IPS DF 19.7 (cell line): ENCODE data around the gene THBD.

Experiments used
- DNase-seq: peaks from one replicate; pipeline ENCODE4 v3.0.0-alpha.2; 2013; ENCODE audit warnings: low read depth, low spot score

The THBD gene

DNA sequence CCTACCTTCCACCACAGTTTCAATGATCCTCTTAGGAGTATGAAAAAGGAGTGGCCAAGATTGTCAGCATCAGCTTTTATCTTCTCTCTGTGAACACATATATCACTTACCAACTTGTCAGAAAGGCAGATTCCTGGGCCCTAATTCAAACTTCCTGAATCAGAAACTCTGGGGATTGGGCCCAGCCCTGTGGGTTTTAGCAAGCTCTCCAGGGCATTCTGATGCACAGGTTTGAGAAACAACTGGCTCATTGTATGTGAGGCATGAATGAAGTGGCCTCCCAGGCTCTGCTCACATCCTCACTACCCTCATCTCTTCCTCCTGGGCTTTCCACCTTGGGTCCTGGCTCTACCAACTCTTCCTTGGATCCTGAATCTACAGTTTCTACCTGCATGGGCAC is 13.2 kb upstream of the THBD start:
- no peak for DNase-seq

DNA sequence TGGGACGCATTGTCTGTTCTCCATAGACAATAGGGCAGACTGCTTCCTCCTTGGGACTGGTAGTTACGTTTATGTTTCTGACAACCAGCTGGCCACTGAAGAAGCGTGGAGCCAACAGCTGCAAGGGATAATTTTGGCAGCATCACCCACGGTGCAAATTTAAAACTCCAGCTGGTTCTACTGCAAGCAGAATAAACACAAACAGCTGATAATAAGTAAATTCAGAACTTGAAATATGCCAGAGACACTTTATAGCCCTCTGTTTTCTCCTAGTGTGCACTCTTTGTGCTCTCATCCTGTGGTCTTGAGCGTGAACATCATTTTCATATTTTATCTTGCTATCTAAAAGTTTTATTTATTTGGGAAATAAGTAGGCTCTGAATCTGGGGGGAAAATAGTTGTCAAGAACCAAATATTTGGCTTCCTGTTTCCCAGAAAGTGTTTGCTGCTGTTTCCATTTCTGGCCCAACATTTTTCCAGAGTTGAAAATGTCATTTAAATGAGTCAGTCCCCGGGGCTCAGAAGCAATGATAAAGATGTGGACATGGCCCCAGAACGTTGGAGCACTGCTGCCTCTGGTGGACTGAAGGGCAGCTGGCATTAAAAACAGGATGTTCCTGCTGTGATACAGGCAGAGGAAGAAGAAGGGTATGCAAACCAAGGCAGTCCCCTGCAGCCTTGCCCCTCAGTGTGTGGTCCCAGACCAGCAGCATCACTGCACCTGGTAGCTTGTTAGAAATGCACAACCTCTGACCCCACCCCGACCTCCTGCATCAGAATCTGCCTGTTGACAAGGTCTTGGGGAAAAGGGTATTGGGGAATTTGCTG is 12.5 kb upstream of the THBD start:
- DNase-seq, result peak; percentile 75

DNA sequence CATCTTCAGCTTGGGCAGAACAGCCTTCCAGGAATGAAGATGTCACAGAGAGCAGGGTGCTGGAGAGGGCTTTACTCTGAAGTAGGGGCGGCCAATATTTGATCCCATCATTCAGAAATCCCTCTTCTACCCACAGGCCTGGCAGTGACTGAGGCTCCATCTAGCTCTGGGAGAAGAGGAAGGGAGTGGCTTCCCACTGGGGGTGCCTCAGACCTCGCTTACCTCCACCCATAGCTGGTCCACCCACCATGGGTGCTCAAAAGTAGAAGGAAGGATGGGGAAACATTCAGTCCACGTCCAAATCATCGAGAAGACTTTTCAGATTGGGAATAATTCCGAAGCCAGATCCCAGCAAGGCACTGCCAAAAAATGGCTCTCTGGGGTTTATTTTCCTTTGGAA is 11.8 kb upstream of the THBD start:
- no peak for DNase-seq

DNA sequence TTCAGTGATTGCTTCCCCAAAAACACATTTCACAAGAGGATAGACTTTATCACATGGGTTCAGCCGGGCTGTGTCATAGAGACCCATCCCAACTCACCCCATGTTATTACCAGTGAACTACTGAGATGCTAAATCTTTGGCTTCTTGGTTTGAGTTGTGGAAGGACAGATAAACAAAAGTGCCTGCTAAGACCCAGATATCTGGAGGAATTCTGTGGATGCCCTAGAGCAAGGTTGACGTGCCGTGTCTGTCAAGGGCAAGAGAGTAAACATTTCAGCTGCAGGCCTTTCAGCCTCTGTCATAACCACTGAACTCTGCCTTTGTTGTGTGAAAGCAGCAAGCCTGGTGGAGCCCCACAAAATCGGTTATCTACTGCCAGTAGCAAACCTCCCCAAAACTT is 11.2 kb upstream of the THBD start:
- DNase-seq, result no peak

DNA sequence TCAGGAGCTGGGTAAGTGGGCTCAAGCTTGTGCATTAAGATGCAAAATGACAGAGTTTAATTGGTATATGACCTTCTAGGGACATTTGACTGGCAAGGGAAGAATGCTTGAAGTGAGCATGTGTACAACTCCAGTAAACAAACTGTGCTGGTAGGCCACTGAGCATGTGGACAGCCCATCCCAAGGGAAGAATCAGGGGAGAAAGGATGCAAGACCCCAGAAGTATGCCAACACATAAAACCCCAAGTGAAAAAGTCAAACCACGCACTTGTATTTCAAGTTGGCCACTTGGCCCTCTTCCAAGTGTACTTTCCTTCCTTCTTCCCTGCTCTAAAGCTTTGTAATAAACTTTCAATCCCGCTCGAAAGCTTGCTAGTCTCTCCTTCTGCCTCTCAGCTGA is 10.4 kb upstream of the THBD start:
- no peak for DNase-seq

DNA sequence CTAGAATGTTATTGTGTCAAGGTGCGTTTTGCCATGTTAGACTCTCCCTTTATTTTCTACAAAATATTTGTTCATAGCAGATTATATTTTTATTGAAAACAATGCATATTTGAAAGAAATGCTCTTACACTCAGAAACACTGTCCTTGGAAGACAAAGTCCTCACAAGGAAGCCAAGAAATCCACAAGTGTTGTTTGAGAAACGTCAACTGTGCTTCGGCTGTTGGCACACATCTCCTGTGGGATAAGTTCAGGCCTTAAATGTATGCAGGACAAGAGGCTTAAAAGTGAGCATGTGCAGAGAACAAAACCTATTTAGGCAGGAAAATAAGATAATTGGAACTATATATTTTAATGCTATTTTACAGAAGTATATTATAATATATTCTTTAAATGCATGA is 9.5 kb upstream of the THBD start:
- DNase-seq, result no peak

DNA sequence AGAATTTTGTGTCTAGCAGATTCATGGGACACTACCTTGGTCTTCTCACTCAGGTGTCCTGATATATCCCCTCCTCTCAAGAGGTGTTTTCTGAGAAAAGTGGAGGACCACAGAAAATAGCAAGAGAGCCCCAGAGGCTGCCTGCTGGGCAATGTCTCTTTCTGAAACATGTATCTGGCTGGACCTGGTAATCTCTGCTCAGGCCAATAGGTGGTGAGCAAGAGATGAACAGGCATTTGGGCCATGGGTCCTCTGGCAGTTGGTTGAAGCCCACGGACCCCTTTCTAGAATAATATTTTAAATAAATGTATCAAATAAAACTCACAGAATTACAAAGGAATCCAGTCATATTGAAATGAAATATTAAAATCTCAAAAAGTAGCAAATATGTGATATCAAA is 8.8 kb upstream of the THBD start:
- no peak for DNase-seq

DNA sequence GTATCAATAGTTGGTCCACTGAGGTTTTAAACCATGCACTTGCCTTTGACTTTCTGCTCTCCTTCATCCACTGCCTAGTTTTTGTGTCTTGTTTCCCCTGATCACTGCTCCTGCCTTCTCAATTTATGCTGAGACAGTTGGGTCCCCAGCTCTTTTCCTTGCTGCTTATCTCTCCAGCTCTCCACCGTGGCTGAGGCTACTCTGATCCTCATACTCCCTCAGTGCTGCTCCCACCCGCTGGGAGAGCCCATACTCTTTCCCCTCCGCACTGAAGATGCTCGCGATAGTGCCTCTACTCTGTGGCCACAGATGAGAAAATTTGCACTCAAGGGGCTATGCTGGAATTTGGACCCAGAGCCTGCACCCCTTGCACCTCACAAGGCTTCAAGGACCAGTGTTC is 3.4 kb upstream of the THBD start:
- DNase-seq, result no peak

DNA sequence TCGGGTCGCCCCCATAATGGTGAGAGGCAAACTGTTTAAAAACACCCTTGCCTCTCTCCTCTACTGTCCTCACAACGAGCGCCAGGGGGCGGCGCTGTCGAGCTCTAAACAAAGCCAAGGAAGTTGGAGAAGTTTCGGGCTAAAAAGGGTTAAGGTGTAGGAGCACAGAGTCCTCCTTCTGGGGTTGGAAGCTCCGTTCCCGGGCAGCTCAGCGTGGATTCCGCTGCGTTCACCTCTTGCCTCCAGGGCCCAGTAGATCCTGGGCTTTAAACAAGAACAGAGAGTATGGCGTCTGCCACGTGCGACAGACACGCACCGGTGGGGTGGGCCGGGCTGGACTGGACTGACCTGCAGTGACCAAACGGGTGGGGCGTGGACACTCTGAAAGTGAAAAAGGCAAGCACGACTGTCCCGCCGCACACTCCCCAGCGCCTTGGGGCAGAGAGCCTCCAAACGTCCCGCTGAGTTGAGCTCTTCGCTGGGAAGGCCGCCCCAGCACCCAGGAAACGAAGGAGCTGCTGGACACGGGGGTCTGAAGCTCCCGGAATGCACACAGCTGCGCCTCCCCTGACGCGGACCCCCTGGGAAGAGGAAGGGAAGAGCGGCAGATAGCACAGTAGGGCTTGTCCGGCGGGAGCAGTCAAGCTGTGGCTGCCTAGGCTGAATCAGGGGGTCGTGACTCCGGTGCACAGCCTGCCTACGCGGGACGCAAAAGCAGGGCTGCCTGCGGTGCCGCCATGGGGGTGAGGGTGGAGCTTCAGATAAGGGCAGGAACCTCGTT is 1.6 kb upstream of the THBD start:
- DNase-seq, result peak; percentile 78

DNA sequence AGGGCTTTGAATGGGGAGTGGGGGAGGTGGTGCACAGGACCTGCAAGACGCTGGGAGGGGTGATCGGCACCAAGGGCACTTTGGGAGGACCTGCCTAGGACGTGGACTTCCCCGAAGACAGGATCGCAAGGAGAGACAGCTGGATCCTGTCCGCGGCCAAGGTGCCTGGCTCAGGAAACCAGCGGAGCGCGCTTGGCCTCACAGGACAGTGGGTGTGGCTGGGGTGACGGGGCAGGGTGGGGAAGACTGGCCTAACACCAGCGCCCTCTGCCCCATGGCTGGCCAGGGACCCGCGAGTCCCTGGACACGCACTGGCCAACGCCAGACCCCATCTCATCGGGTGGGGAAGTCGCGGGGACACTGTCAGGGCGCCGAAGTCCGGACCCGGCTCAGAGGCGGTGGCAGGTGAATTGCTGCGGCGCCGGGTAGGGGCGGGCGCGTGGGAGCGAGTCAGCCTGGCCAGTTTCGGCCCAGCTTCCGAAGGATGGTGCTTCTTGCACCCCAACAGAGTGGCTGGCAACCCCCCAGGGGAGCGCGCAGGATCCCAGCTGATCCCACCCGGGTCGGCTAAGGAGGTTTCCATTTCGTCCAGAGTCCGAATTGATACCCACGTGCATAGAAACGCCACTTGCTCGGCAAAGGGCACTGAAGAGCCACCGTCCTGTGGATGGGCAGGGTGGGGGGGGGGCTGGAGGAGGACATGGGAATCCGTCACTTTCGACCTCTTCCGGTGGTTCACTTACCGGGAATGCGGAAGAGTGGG is 785 bp upstream of the THBD start:
- DNase-seq, result no peak

DNA sequence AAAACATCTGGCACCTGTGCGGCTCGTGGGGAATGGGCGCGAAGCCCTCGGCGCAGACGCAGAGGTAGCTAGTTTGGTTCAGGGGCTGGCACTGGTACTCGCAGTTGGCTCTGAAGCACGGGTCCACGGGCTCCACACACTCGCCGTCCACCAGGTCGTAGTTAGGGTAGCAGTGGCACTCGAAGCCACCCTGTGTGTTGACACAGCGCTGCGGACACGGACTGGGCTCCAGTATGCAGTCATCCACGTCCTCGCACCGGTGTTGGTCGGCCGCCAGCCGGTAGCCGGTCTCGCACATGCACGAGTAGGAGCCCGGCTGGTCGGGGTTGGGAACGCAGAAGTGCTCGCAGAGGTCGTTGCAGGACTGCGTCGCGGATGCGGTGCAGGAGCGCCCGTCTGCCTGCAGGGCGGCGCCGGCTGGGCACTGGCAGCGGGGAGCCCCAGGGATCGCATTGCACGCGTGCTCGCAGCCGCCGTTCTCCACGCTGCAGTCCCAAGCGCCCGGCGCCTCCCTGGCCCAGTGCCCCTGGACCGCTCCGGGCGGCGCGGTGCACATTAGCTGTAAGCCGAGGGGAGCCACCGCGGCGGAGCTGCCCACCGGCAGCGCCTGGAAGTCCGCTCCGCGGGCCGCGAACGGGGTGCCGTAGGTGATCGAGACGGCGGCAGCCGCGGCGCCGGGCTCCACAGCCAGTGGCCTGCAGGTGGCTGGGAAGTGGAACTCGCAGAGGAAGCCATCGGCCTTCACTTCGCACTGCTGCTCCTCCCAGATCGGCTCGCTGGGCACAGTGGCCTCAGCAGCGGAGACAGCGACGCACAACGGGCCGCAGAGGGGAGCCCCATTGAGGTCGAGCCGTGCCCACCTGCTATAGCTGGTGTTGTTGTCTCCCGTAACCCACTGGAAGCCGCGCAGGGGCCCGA is 930 bp downstream of the THBD start:
- DNase-seq, result no peak

DNA sequence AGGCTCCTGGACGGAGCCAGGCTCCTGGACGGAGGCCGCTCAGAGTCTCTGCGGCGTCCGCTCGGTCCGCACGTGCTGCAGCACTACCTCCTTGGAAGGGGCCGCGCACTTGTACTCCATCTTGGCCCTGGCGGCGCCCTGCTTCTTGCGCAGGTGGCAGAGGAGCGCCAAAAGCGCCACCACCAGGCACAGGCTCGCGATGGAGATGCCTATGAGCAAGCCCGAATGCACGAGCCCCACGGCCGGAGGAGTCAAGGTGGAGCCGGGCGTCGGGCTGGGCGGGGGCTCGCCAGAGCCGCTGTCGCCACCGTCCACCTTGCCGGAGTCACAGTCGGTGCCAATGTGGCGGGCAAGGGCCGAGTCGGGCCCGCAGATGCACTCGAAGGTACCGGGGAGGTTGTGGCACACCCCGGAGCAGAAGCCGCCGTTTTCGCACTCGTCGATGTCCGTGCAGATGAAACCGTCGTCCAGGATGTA is 1.7 kb downstream of the THBD start:
- no peak for DNase-seq

DNA sequence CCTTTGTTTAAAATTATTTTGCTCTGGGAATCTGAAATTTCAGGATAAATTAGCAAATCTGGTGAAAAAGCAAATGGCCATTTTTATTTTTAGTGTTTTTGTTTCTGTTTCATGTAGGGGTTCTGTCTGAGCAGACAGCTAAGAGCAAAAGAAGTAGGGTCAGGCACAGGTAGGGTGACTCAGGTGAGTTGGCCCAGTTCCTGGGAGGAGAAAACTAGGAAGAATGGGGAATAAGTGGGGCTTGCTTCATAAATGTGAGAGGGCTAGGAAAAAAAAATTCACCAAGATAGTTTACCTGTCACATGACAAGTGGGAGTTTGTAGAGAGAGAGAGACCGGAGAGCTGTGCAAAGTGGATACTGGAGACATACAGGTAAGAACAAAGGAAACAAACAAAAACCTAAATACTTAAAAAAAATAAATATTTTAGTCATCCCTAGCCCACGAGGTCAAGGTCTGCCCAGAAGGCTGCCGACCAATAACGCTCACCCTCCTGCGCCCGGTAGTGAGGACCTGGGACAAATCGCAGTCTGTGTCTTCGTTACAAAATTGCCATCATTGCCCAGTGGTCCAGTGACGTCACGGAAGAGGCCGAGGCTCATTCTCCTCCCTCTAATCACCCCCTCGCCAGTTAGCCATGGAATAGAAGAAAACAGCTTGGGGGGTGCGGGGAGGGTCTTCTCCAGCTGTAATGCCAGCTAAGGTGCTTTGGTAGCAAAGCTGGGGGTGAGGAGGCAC is 2.3 kb downstream of the THBD start:
- no peak for DNase-seq

DNA sequence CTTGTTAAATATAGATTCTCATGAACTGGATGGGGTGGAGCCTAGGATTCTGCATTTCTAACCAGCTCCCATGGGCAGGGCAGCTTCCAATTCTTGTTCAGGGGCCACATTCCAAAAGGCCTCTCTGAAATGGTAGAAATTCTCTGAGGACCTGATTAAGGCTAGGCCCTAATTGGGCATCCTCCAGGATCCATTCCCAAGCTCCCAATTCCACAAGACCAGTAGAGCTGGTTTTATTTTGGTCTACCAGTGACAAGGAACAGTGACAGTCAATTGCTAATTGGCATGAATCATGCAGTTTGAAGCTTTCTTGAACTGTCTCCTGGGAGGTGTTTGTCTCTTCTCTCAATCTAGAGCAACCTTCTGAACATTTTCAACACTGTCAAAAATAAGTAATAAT is 3.0 kb downstream of the THBD start:
- no peak for DNase-seq

DNA sequence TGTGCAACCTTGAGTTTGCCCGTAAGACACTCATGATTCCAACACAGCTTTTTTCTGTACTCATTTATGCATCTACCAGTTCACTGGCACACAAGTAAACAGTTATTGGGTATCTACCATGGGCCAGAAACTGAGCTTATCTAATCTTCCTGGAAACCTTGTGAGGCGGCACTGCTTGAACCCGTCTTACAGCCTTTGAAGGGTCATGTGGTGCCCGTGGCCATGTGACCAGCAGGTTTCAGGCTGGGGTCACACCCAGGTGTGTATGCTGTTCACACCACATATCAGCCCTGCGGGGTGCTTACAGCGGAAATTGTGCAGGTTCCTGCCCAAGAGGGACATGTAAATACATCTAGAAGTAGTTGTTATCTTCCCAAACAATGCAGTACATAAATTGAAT is 6.1 kb downstream of the THBD start:
- DNase-seq, result no peak

DNA sequence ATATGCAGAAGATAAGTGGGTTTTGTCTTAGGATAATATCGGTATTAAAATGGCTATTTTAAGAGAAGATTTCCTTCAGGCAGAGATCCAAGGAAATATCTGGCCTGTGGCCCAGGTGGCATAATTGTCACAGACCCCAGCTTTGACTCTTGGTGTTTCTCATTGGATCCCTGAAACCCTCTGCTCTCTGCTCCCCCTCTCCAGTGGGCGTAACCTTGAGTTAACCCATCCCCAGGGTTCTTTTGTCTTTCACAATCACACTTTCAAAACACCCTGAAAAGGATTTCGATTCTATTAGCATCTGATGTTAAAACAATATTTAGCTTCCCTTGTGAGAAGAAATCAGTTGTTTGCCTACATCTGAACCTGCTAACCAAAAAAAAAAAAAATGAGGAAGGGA is 7.2 kb downstream of the THBD start:
- no peak for DNase-seq

DNA sequence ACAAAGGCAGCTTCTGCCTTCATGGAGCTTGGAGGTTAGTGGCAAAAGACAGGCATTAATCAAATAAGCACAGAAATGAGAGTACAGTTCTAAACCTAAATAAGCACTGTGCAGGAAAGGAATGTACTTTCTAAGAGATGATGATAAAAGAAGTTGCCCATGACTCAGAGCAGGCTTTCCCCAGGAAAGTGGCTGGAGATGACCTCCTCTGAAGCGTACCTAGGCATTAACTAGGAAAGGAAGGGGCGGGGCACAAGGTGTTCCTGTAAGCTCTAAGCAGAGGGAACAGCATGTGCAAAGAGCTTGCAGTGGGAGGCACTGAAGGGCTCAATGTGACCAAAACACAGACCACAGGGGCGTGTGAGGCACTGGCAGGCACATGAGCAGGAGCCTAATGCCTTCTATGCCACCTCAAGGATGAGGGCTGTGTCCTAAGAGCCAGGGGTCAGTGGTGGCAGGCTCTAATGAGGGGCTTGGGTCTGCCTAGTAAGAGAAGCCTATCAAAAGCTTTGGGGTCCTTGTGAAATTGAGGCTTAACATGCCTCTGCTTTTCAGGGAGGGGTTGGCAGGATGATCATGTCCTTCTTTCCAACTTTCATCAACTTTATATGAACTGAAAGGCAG is 9.5 kb downstream of the THBD start:
- DNase-seq, result no peak

DNA sequence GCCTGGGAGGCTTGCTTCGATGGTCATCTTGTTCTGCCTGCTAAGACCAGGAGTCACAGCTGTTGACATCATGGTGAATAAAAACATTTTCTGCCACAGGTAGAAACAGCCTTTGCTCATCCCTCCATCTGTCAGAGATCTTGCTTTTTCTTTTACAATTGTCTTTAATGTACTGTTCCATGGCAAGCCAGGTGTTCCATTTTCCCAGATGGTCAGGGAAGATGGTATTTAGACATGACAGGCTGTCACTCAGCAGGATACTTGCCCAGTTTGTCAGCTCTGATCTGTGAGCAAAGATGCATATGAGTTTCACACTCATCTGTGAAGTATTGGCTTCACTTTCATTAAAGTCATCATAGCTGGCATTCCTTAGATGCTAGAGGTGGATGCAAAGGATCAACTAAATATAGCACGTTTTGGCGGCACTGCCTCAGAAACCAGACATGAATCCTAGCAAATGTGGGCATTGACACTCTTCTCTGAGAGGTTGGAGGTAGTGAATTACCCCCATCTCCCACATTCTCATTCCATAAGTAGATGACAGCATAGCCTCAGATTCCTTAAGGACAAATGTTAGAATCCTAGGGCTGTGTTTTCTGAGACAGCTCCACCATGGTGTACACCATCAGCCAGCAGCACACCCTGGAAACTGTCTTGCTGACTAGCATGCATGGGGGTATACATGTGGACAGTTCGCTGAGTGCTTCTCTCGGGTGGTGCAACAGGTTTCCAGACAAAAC is 10.2 kb downstream of the THBD start:
- no peak for DNase-seq

DNA sequence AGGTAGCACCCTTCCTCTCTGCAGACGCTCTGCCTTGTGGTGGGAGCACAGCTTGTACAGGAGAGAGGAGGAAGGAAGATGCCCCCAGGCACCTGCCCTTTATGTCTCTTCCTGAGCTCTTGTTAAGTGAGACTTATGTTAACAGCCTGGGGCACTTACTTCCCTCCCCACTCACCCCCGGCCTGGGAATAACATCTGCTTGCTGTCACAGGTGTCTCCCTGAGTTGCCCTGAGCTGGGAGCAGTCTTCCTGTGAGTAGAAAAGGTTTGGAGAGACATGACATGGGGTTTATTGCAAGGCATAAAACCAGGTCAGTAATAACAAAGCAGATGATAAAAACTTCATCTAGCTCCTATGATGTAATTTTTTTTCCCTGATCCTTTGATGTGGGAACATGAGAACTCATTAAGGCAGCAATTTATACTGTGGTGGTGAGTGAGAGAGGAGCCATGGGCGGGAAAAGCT is 12.4 kb downstream of the THBD start:
- DNase-seq, result no peak
